ENCODE results near the gene DDI1. TPM values are rescaled to one million over a fixed set of nuclear protein-coding genes. Genes with fewer than 3 reads are reported as not detected.

Gene DDI1
- total RNA-seq, 1 experiment from 2014 or later: not detected

GRCh38 chr11:104000798-104001197 lies 35.6 kb upstream of the DDI1 start:
- BruUV-seq (replicated peaks): no TSS peak
- no peaks in the 10 kb centered on the region for H3K9me2 ChIP-seq (ENCODE audit: insufficient read depth)
- intact Hi-C loops (cut with micrococcal nuclease): no loop called here
- DNase-seq (ENCODE audit: low read depth, low spot score) (no peak), ATAC-seq (no peak)
- CTCF ChIA-PET: no interaction called here
- no peaks in the 10 kb centered on the region for H3K36me3 ChIP-seq (ENCODE audit: control insufficient read depth in 1 of 2, insufficient read depth in 2 of 2, low read length in 2 of 2)
- H3K4me2 ChIP-seq (ENCODE audit: low read length): no peak overlapping the region
- no peak for TF ChIP-seq CBX3 (IDR thresholded peaks at IDR 0.05; ENCODE audit: low read depth)
- TF ChIP-seq JUND (IDR thresholded peaks at IDR 0.05): no peak
- no peak for TF ChIP-seq EZH2 (IDR thresholded peaks at IDR 0.05)
- no peak for TF ChIP-seq ZBTB33 (IDR thresholded peaks at IDR 0.05; ENCODE audit: extremely low read depth, insufficient replicate concordance, low read length)
- TF ChIP-seq REST (IDR thresholded peaks at IDR 0.05; ENCODE audit: low read depth): no peak
- no peak for TF ChIP-seq RAD21 (IDR thresholded peaks at IDR 0.05; ENCODE audit: low read depth)
- no peak for TF ChIP-seq EZH2phosphoT487 (IDR thresholded peaks at IDR 0.05; ENCODE audit: borderline replicate concordance)
- no peak for TF ChIP-seq POLR2A (IDR thresholded peaks at IDR 0.05; ENCODE audit: borderline replicate concordance, extremely low read depth, insufficient read depth, insufficient read length)
- no peak for TF ChIP-seq SP1 (IDR thresholded peaks at IDR 0.05; ENCODE audit: low read depth)
- no peak for TF ChIP-seq FOSL1 (IDR thresholded peaks at IDR 0.05; ENCODE audit: low read depth)
- no peak for TF ChIP-seq TCF7L2 (IDR thresholded peaks at IDR 0.05; ENCODE audit: borderline replicate concordance, extremely low read depth, insufficient read depth, insufficient read length)
- no peak overlapping the region for H2AFZ ChIP-seq (ENCODE audit: low read depth, low read length, poor library complexity, severe bottlenecking)
- H3K27ac ChIP-seq (ENCODE audit: low read depth, low read length): no peak overlapping the region
- H4K20me1 ChIP-seq (ENCODE audit: insufficient read depth): no peaks in the 10 kb centered on the region
- H3K27me3 ChIP-seq (ENCODE audit: insufficient read depth, low read length): no peaks in the 10 kb centered on the region
- no peaks in the 10 kb centered on the region for H3K9me3 ChIP-seq (ENCODE audit: control insufficient read depth in 1 of 2, insufficient read depth in 1 of 2, low read depth in 1 of 2, low read length in 2 of 2)
- no peak overlapping the region for H3K9ac ChIP-seq (ENCODE audit: low read length)
- RAD21 ChIA-PET (ENCODE audit: low non-redundant PET in 1 of 2, low total read pairs in 2 of 2, uncharacterized antibody in 2 of 2, unreplicated experiment in 2 of 2): no interaction called here
- no peaks in the 10 kb centered on the region for H3K4me1 ChIP-seq (ENCODE audit: control insufficient read depth in 1 of 2, insufficient read depth in 2 of 2, low read length in 2 of 2)
- H3K79me2 ChIP-seq (ENCODE audit: insufficient read depth, low read length): no peaks in the 10 kb centered on the region
- POLR2A ChIA-PET: no interaction called here
- H3K4me3 ChIP-seq (replicated peaks in 1 of 2; ENCODE audit: low read depth in 1 of 2, low read length in 2 of 2): no peak overlapping the region

Data from HCT116 (cell line).